ENCODE results near the gene DOCK2. TPM values are rescaled to one million over a fixed set of nuclear protein-coding genes. Genes with fewer than 3 reads are reported as not detected.
A peak's percentile ranks its signal among the peaks of the same experiment; 100 is the strongest.

DOCK2 gene
- total RNA-seq, 1 experiment from 2014 or later, result 0.26 TPM

GRCh38 chr5:169988206-169988605 lies 351.1 kb downstream of the DOCK2 start:
- CTCF ChIA-PET, result no interaction called here
- no peaks in the 10 kb centered on the region for H3K79me2 ChIP-seq (ENCODE audit: low read length)
- no peaks in the 10 kb centered on the region for H3K9me2 ChIP-seq (replicated peaks; ENCODE audit: low read length)
- H3K27me3 ChIP-seq (ENCODE audit: low read length), result no peaks in the 10 kb centered on the region
- TF ChIP-seq EZH2phosphoT487 (IDR thresholded peaks at IDR 0.05; ENCODE audit: borderline replicate concordance, low read length), result no peak
- TF ChIP-seq EZH2 (IDR thresholded peaks at IDR 0.05; ENCODE audit: low read length, unreplicated experiment), result no peak
- TF ChIP-seq CTCF (conservative IDR thresholded peaks at IDR 0.05; ENCODE audit: low read depth, low read length), result no peak
- no peaks in the 10 kb centered on the region for H3K36me3 ChIP-seq (ENCODE audit: low read depth, low read length)
- intact Hi-C loops (cut with micrococcal nuclease), result loop anchor here (2.0 kb wide), 1 partner anchor 83 kb away; no protein-coding TSS in a partner anchor
- H3K9ac ChIP-seq (ENCODE audit: low read length), result no peak overlapping the region
- DNase-seq (no peak), ATAC-seq (no peak)
- H3K4me1 ChIP-seq (ENCODE audit: insufficient read depth, low read length), result peaks cover 14% of the 10 kb centered on the region
- no peak overlapping the region for H3K27ac ChIP-seq (ENCODE audit: low read length)
- no peak overlapping the region for H3K4me3 ChIP-seq (ENCODE audit: low read length)
- H4K20me1 ChIP-seq (ENCODE audit: low read length), result no peaks in the 10 kb centered on the region
- H3K9me3 ChIP-seq (ENCODE audit: low read length), result no peaks in the 10 kb centered on the region
- H3F3A ChIP-seq (ENCODE audit: low read length, unreplicated experiment), result no peaks in the 10 kb centered on the region
- BruUV-seq (replicated peaks), result no TSS peak
- H2AFZ ChIP-seq (ENCODE audit: low read length), result no peak overlapping the region
- no peak overlapping the region for H3K4me2 ChIP-seq (ENCODE audit: low read length)
- POLR2A ChIA-PET (ENCODE audit: unreplicated experiment), result no interaction called here

- Histone ChIP-seq H3K27me3 (ENCODE audit: low read length) (no peaks in the 10 kb centered on the region), H3K4me3 (ENCODE audit: low read length) (no peak overlapping the region), H3K4me1 (ENCODE audit: insufficient read depth, low read length) (peaks cover 11% of the 10 kb centered on the region), H3K79me2 (ENCODE audit: low read length) (no peaks in the 10 kb centered on the region), H3K9me3 (ENCODE audit: low read length) (no peaks in the 10 kb centered on the region), H3K9me2 (replicated peaks; ENCODE audit: low read length) (no peaks in the 10 kb centered on the region), H3F3A (ENCODE audit: low read length, unreplicated experiment) (no peaks in the 10 kb centered on the region), H4K20me1 (ENCODE audit: low read length) (no peaks in the 10 kb centered on the region), H3K36me3 (ENCODE audit: low read depth, low read length) (no peaks in the 10 kb centered on the region), H3K27ac (ENCODE audit: low read length) (peak overlapping the region; percentile 64), H3K4me2 (ENCODE audit: low read length) (peak overlapping the region; percentile 40; the same call in 1 of the 2 replicates), H2AFZ (ENCODE audit: low read length) (no peak overlapping the region), H3K9ac (ENCODE audit: low read length) (peak overlapping the region; percentile 13; the same call in 1 of the 2 replicates)
- no TSS peak for BruUV-seq (replicated peaks)
- ChIA-PET POLR2A (ENCODE audit: unreplicated experiment) (interaction anchor here (0.6 kb wide), 1 partner anchor 17 kb away, joined by 4 read pairs; no protein-coding TSS in a partner anchor), CTCF (no interaction called here)
- ATAC-seq, result peak; percentile 97
- peak; percentile 69 for DNase-seq
- no peak for TF ChIP-seq EZH2 (IDR thresholded peaks at IDR 0.05; ENCODE audit: low read length, unreplicated experiment)
- TF ChIP-seq CTCF (conservative IDR thresholded peaks at IDR 0.05; ENCODE audit: low read depth, low read length), result no peak
- no peak for TF ChIP-seq EZH2phosphoT487 (IDR thresholded peaks at IDR 0.05; ENCODE audit: borderline replicate concordance, low read length)
- intact Hi-C loops (cut with micrococcal nuclease), result loop anchor here (1.0 to 2.0 kb wide), 2 partner anchors 82 to 387 kb away; no protein-coding TSS in a partner anchor
These were observed 351.9 kb downstream of the DOCK2 start for GRCh38 chr5:169988947-169989346.

- no TSS peak for BruUV-seq (replicated peaks)
These were observed 352.3 kb downstream of the DOCK2 start for GRCh38 chr5:169989365-169989764.

More at GRCh38 chr5:169989365-169989764, 352.3 kb downstream of the DOCK2 start:
- Histone ChIP-seq H3F3A (ENCODE audit: low read length, unreplicated experiment) (no peaks in the 10 kb centered on the region), H4K20me1 (ENCODE audit: low read length) (no peaks in the 10 kb centered on the region), H3K9me2 (replicated peaks; ENCODE audit: low read length) (no peaks in the 10 kb centered on the region), H3K4me2 (ENCODE audit: low read length) (peak overlapping the region; percentile 40; the same call in 1 of the 2 replicates), H2AFZ (ENCODE audit: low read length) (no peak overlapping the region), H3K36me3 (ENCODE audit: low read depth, low read length) (no peaks in the 10 kb centered on the region), H3K27me3 (ENCODE audit: low read length) (no peaks in the 10 kb centered on the region), H3K9me3 (ENCODE audit: low read length) (no peaks in the 10 kb centered on the region), H3K4me1 (ENCODE audit: insufficient read depth, low read length) (peaks cover 11% of the 10 kb centered on the region), H3K9ac (ENCODE audit: low read length) (peak overlapping the region; percentile 13; the same call in 1 of the 2 replicates), H3K4me3 (ENCODE audit: low read length) (no peak overlapping the region), H3K27ac (ENCODE audit: low read length) (peak overlapping the region; percentile 64), H3K79me2 (ENCODE audit: low read length) (no peaks in the 10 kb centered on the region)
- POLR2A ChIA-PET (ENCODE audit: unreplicated experiment), result no interaction called here
- DNase-seq (no peak), ATAC-seq (peak; percentile 43)
- CTCF ChIA-PET, result no interaction called here
- intact Hi-C loops (cut with micrococcal nuclease), result loop anchor here (1.0 to 2.0 kb wide), 2 partner anchors 81 to 387 kb away; no protein-coding TSS in a partner anchor
- TF ChIP-seq EZH2 (IDR thresholded peaks at IDR 0.05; ENCODE audit: low read length, unreplicated experiment), result no peak
- no peak for TF ChIP-seq CTCF (conservative IDR thresholded peaks at IDR 0.05; ENCODE audit: low read depth, low read length)
- no peak for TF ChIP-seq EZH2phosphoT487 (IDR thresholded peaks at IDR 0.05; ENCODE audit: borderline replicate concordance, low read length)

Data from PC-3 (cell line).